ENCODE measurements around the gene CACNB1. TPM values are rescaled to one million over a fixed set of nuclear protein-coding genes. Genes with fewer than 3 reads are reported as not detected.
A peak's percentile ranks its signal among the peaks of the same experiment; 100 is the strongest.

CACNB1 gene
- polyA plus RNA-seq, 1 of the 3 experiments (the other 2 are of a cell fraction): 7.4 TPM

DNA sequence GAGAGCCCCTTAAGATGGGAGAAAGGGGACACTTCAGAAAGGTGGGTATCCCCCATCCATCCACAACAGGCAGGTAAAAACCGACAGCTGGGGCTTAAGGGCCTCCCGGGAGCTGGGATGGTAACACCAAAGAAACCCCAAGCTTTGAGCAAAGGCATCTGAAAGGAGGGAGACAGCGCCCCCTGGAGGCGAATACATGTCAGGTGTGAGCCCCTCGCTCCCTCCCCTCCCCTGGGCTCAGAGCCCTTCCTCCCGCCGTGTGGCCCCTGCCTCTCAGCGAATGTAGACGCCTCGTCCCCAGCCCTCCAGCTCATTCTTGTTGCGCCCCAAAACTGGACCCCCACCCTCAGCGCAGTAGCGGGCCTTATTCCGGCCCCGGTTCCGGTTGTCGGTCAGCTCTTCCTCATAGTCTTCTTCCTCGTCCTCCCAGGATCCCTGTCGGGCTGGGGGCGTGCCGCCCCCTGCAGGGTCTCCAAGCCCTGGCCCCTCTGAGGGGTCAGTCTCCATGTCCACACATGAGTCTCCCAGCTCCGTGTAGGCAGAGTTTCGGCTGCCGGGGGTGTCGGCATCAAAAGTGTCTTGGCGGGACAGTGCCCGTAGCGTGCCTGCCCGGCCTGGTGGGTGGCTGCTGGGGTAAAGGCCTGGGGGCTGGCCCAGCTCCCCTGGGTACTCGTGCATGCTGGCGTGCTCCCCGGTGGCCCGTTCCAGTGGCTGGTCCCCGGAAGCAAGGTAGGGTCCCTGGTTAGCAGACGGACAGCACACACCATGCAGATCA lies 22.4 kb downstream of the CACNB1 start:
- CTCF ChIA-PET: interaction anchor here (0.6 to 7.6 kb wide), 55 partner anchors 8 to 498 kb away, joined by 3 to 108 read pairs (median 4); partner anchors contain the start of genes ARL5C, CACNB1, PLXDC1 and RPL19
- WGBS (ENCODE audit: low lambda C conversion rate): 77% methylated on average over 30 of the region's 35 CpGs
- no peak overlapping the region for H3K4me2 ChIP-seq

More for the DNA sequence above, 22.4 kb downstream of the CACNB1 start:
- no peaks in the 10 kb centered on the region for H3K27me3 ChIP-seq (ENCODE audit: insufficient read depth)
- no peak overlapping the region for H2AFZ ChIP-seq (ENCODE audit: low read depth)
- no peaks in the 10 kb centered on the region for H3K9me2 ChIP-seq
- TF ChIP-seq, protein P1, sequence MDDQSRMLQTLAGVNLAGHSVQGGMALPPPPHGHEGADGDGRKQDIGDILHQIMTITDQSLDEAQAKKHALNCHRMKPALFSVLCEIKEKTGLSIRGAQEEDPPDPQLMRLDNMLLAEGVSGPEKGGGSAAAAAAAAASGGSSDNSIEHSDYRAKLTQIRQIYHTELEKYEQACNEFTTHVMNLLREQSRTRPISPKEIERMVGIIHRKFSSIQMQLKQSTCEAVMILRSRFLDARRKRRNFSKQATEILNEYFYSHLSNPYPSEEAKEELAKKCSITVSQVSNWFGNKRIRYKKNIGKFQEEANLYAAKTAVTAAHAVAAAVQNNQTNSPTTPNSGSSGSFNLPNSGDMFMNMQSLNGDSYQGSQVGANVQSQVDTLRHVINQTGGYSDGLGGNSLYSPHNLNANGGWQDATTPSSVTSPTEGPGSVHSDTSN (IDR thresholded peaks at IDR 0.05): no peak
- TF ChIP-seq TEAD4 (IDR thresholded peaks at IDR 0.05; ENCODE audit: borderline replicate concordance, insufficient read depth) (no peak), ELF1 (IDR thresholded peaks at IDR 0.05) (no peak), MXI1 (IDR thresholded peaks at IDR 0.05; ENCODE audit: low read depth, low read length) (no peak), GATA2 (CRISPR knock-in tag; IDR thresholded peaks at IDR 0.05) (no peak), GABPA (IDR thresholded peaks at IDR 0.05; ENCODE audit: low read depth) (no peak), RCOR1 (IDR thresholded peaks at IDR 0.05; ENCODE audit: low read length) (no peak), RAD21 (IDR thresholded peaks at IDR 0.05; ENCODE audit: low read length) (peak; percentile 67), FOSL2 (IDR thresholded peaks at IDR 0.05; ENCODE audit: borderline replicate concordance, low read depth) (no peak), TAF1 (IDR thresholded peaks at IDR 0.05; ENCODE audit: borderline replicate concordance, low read depth, low read length) (no peak), CHD2 (IDR thresholded peaks at IDR 0.05; ENCODE audit: low read length, partially characterized antibody) (no peak), FOXJ3 (CRISPR knock-in tag; IDR thresholded peaks at IDR 0.05) (no peak), SMC3 (IDR thresholded peaks at IDR 0.05; ENCODE audit: low read depth, low read length) (peak; percentile 47), IRF3 (IDR thresholded peaks at IDR 0.05; ENCODE audit: low read depth, low read length) (no peak)
- TF ChIP-seq, protein P2, sequence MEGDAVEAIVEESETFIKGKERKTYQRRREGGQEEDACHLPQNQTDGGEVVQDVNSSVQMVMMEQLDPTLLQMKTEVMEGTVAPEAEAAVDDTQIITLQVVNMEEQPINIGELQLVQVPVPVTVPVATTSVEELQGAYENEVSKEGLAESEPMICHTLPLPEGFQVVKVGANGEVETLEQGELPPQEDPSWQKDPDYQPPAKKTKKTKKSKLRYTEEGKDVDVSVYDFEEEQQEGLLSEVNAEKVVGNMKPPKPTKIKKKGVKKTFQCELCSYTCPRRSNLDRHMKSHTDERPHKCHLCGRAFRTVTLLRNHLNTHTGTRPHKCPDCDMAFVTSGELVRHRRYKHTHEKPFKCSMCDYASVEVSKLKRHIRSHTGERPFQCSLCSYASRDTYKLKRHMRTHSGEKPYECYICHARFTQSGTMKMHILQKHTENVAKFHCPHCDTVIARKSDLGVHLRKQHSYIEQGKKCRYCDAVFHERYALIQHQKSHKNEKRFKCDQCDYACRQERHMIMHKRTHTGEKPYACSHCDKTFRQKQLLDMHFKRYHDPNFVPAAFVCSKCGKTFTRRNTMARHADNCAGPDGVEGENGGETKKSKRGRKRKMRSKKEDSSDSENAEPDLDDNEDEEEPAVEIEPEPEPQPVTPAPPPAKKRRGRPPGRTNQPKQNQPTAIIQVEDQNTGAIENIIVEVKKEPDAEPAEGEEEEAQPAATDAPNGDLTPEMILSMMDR (IDR thresholded peaks at IDR 0.05): peak; percentile 85
- TF ChIP-seq, protein P3, sequence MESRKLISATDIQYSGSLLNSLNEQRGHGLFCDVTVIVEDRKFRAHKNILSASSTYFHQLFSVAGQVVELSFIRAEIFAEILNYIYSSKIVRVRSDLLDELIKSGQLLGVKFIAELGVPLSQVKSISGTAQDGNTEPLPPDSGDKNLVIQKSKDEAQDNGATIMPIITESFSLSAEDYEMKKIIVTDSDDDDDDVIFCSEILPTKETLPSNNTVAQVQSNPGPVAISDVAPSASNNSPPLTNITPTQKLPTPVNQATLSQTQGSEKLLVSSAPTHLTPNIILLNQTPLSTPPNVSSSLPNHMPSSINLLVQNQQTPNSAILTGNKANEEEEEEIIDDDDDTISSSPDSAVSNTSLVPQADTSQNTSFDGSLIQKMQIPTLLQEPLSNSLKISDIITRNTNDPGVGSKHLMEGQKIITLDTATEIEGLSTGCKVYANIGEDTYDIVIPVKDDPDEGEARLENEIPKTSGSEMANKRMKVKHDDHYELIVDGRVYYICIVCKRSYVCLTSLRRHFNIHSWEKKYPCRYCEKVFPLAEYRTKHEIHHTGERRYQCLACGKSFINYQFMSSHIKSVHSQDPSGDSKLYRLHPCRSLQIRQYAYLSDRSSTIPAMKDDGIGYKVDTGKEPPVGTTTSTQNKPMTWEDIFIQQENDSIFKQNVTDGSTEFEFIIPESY (IDR thresholded peaks at IDR 0.05; ENCODE audit: borderline replicate concordance, low read depth): no peak
- TF ChIP-seq, protein P4, sequence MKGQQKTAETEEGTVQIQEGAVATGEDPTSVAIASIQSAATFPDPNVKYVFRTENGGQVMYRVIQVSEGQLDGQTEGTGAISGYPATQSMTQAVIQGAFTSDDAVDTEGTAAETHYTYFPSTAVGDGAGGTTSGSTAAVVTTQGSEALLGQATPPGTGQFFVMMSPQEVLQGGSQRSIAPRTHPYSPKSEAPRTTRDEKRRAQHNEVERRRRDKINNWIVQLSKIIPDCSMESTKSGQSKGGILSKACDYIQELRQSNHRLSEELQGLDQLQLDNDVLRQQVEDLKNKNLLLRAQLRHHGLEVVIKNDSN (IDR thresholded peaks at IDR 0.05; ENCODE audit: borderline replicate concordance, low read depth): no peak
- H3F3A ChIP-seq (replicated peaks; ENCODE audit: insufficient read depth): peaks cover 3% of the 10 kb centered on the region
- H3K27ac ChIP-seq (ENCODE audit: low read depth in 2 of 2, low read length in 1 of 2): no peak overlapping the region
- H3K79me2 ChIP-seq (ENCODE audit: insufficient read depth): no peaks in the 10 kb centered on the region
- H3K36me3 ChIP-seq (replicated peaks in 1 of 2; ENCODE audit: control insufficient read depth in 1 of 2, insufficient read depth in 2 of 2, low read length in 1 of 2): peaks cover 10 to 21% of the 10 kb centered on the region in 2 experiments
- peak; percentile 93 for DNase-seq
- POLR2A ChIA-PET: interaction anchor here (0.5 to 1.0 kb wide), 2 partner anchors 10 to 32 kb away, joined by 3 to 6 read pairs; partner anchors contain the start of gene ARL5C
- H4K20me1 ChIP-seq (ENCODE audit: insufficient read depth): no peaks in the 10 kb centered on the region
- no peaks in the 10 kb centered on the region; a peak in 1 of 4 replicates for H3K4me1 ChIP-seq (ENCODE audit: control insufficient read depth in 1 of 2, insufficient read depth in 2 of 2, low read depth in 1 of 2, low read length in 1 of 2)
- no peak overlapping the region for H3K4me3 ChIP-seq (ENCODE audit: low read depth in 2 of 2, low read length in 1 of 2)
- H3K9ac ChIP-seq: no peak overlapping the region
- H3K9me3 ChIP-seq: no peaks in the 10 kb centered on the region
